22Rv1 (cell line): ENCODE measurements around the gene LTF.

ENCODE experiments used
- ZFX ChIP-seq: fragments of 450-650 bp; IDR thresholded peaks from 2 replicates; pipeline ENCODE4 v1.6.1; 2017; ENCODE audit warnings: antibody characterized with exemption, borderline replicate concordance
- TF ChIP-seq, protein P1 (sequence below): fragments of 450-650 bp; IDR thresholded peaks from 2 replicates; pipeline ENCODE4 v1.5.1; 2017; ENCODE audit warnings: mild to moderate bottlenecking

DNA sequence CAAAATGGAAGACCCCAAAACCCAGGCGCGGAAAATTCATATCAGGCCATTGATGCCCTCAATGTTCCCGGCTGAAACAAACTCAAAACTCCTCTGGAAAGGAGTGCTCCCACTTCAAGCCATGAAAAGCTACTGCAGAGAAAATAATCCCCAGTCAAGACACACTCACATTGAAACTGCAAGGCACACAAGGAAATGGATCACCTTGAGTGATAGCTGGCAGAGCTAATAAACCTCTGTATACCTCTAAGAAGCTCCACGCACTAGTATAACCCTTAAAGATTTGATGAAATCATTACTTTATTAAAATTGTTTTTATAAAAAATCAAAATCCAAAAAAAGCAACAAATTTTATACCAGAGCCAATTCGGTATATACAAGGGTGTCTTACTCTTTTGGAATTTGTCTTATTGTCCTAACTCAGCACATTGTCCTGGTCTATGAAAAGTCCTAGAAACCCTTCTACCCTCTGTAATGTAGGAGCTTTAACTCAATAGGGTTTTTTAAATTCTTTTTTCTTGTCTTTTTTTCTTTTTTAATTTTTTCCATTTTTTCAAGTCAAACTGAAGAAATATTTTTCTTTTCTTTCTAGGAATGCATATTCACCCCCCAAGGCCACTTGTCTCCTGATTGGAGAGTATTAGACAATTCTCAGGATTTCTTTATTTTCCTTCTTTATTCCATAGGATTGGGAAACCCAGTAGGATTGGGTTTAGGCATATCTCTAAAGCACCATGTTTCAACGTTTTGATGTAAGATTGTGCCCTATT lies 66.3 kb downstream of the LTF start:
- TF ChIP-seq, protein P1, sequence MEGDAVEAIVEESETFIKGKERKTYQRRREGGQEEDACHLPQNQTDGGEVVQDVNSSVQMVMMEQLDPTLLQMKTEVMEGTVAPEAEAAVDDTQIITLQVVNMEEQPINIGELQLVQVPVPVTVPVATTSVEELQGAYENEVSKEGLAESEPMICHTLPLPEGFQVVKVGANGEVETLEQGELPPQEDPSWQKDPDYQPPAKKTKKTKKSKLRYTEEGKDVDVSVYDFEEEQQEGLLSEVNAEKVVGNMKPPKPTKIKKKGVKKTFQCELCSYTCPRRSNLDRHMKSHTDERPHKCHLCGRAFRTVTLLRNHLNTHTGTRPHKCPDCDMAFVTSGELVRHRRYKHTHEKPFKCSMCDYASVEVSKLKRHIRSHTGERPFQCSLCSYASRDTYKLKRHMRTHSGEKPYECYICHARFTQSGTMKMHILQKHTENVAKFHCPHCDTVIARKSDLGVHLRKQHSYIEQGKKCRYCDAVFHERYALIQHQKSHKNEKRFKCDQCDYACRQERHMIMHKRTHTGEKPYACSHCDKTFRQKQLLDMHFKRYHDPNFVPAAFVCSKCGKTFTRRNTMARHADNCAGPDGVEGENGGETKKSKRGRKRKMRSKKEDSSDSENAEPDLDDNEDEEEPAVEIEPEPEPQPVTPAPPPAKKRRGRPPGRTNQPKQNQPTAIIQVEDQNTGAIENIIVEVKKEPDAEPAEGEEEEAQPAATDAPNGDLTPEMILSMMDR, result no peak
- TF ChIP-seq ZFX, result no peak
